SW 1271 (cell line): ENCODE measurements around the gene RTP1.

Experiments
- DNase-seq, 2 experiments: peaks; one replicate each; lab custom pipeline; 2025; lab: John Stamatoyannopoulos, UW

The RTP1 gene

GRCh38 chr3:187242435-187242834 is 45.1 kb downstream of the RTP1 start:
- no peak for DNase-seq

- no peak for DNase-seq
These were observed 45.6 kb downstream of the RTP1 start for GRCh38 chr3:187242900-187243299.

GRCh38 chr3:187243933-187244524 is 46.7 kb downstream of the RTP1 start:
- no peak for DNase-seq

- no peak for DNase-seq
These were observed 50.1 kb downstream of the RTP1 start for GRCh38 chr3:187247398-187247797.
